ENCODE measurements around the gene CA12. TPM values are rescaled to one million over a fixed set of nuclear protein-coding genes. Genes with fewer than 3 reads are reported as not detected.

Gene CA12
- total RNA-seq, 1 donor from 2014 or later = 0.25 TPM

DNA sequence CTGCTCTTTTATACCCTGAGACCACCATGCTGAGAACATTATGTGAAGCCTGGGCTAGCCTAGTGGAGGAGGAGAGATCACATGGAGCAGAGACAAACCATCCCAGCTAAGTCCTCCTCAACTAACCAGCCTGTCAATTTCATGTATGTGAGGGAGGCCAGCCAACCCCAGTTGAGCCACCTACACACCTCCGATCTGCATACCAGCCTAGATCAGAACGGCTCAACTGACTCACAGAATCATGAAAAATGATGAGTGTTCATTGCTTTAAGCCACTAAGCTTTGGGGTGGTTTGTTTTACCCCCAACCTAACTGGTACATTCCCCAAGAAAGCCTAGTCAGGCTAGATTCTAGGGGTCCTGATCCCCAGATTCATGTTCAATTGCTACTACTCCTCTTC, 19.4 kb upstream of the CA12 start:
- Histone ChIP-seq H3K9me3 (replicated peaks) (no peaks in the 10 kb centered on the region), H3K27me3 (ENCODE audit: low read depth) (no peaks in the 10 kb centered on the region), H3K4me3 (no peak overlapping the region), H3K27ac (replicated peaks) (no peak overlapping the region), H3K36me3 (no peaks in the 10 kb centered on the region), H3K4me1 (no peaks in the 10 kb centered on the region)
- TF ChIP-seq, protein P1, sequence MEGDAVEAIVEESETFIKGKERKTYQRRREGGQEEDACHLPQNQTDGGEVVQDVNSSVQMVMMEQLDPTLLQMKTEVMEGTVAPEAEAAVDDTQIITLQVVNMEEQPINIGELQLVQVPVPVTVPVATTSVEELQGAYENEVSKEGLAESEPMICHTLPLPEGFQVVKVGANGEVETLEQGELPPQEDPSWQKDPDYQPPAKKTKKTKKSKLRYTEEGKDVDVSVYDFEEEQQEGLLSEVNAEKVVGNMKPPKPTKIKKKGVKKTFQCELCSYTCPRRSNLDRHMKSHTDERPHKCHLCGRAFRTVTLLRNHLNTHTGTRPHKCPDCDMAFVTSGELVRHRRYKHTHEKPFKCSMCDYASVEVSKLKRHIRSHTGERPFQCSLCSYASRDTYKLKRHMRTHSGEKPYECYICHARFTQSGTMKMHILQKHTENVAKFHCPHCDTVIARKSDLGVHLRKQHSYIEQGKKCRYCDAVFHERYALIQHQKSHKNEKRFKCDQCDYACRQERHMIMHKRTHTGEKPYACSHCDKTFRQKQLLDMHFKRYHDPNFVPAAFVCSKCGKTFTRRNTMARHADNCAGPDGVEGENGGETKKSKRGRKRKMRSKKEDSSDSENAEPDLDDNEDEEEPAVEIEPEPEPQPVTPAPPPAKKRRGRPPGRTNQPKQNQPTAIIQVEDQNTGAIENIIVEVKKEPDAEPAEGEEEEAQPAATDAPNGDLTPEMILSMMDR (IDR thresholded peaks at IDR 0.05; ENCODE audit: borderline replicate concordance) = no peak
- no peak for DNase-seq
- intact Hi-C loops (cut with micrococcal nuclease) = no loop called here

GRCh38 chr15:63398456-63398855, 16.8 kb upstream of the CA12 start:
- Histone ChIP-seq H3K4me1 (no peaks in the 10 kb centered on the region), H3K9me3 (replicated peaks) (no peaks in the 10 kb centered on the region), H3K27ac (replicated peaks) (no peak overlapping the region), H3K27me3 (ENCODE audit: low read depth) (peaks cover 6% of the 10 kb centered on the region), H3K36me3 (no peaks in the 10 kb centered on the region), H3K4me3 (no peak overlapping the region)
- TF ChIP-seq, protein P1 (IDR thresholded peaks at IDR 0.05; ENCODE audit: borderline replicate concordance) = no peak
- intact Hi-C loops (cut with micrococcal nuclease) = no loop called here
- DNase-seq = no peak

DNA sequence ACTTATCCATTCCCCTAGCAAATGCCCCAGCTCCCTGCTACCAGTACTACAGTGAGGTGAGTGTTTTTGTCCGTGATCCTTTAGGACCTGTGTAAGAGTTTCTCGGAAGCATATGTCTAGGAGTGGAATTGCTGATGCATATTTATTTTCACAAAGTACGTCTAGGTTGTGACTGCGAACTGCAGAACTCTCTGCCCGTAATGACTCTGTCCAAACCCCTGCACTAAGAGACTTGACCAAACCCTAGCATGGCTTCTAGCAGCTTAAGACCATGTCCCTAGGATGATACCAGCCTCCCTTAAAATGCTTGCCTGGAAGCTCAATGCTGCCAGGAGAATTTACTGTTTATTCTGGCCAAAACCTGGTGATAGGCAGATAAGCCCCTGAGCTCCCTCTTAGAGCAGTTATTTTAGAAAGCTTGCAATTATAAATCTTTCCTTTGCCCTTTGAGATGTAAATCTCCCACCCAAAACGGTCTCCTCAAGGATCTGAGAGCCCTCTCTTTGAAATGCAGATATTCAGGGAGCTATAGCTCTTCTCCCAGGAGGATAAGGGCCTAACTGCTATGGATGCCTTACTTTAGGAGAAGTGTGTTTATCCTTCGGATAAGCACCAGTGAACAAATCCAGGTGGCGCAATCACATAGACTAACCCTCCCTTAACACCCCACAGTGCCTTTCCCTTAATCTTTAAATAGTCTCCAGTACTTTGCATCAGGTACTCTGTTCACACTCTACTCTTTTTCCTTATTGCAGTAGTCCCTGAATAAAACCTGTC, 14.7 kb upstream of the CA12 start:
- DNase-seq = no peak
- Histone ChIP-seq H3K27me3 (ENCODE audit: low read depth) (peaks cover 6% of the 10 kb centered on the region), H3K4me1 (no peaks in the 10 kb centered on the region), H3K4me3 (no peak overlapping the region), H3K9me3 (replicated peaks) (no peaks in the 10 kb centered on the region), H3K36me3 (no peaks in the 10 kb centered on the region), H3K27ac (replicated peaks) (no peak overlapping the region)
- TF ChIP-seq, protein P1 (IDR thresholded peaks at IDR 0.05; ENCODE audit: borderline replicate concordance) = no peak
- intact Hi-C loops (cut with micrococcal nuclease) = no loop called here

- TF ChIP-seq, protein P1 (IDR thresholded peaks at IDR 0.05; ENCODE audit: borderline replicate concordance) = no peak
- DNase-seq = no peak
- no peaks in the 10 kb centered on the region for H3K9me3 ChIP-seq (replicated peaks)
- H3K36me3 ChIP-seq = no peaks in the 10 kb centered on the region
- H3K27me3 ChIP-seq (ENCODE audit: low read depth) = peaks cover 6% of the 10 kb centered on the region
- intact Hi-C loops (cut with micrococcal nuclease) = no loop called here
- no peak overlapping the region for H3K27ac ChIP-seq (replicated peaks)
- peaks cover 4% of the 10 kb centered on the region for H3K4me1 ChIP-seq
- H3K4me3 ChIP-seq = no peak overlapping the region
Measured at GRCh38 chr15:63395730-63396151, 14.1 kb upstream of the CA12 start.

DNA sequence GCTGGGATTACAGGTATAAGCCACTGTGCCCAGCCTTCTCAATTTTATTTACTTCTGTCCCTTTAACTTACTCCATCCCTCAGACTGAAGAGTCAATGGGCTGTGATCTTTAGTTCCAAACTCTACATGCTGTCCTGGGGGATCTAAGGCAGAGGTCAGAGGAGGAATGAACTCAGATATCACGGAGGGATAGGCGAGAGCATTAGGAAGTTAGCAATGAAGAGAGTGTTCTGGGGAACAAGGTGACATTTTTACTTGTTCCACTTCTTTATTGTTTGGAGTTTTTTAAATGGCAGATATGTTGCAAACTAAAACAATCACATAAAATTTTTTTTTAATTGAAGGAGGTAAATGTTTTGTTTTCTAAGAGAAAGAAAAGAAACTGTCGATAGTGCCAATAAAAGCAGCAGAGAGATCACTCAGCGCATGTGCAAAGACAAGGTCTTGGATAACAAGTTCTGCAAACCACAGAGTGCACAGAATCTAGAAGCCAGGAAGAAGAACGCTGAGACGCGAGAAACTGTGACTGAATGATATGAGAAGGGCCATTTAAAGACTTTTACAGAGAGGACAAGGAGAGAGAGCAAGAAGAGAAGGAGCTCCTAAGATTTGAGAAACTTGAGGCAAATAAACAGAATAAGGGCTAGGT, 10.8 kb upstream of the CA12 start:
- Histone ChIP-seq H3K27ac (replicated peaks) (no peak overlapping the region), H3K4me1 (peaks cover 22% of the 10 kb centered on the region), H3K27me3 (ENCODE audit: low read depth) (peaks cover 6% of the 10 kb centered on the region), H3K9me3 (replicated peaks) (no peaks in the 10 kb centered on the region), H3K4me3 (no peak overlapping the region), H3K36me3 (no peaks in the 10 kb centered on the region)
- intact Hi-C loops (cut with micrococcal nuclease) = no loop called here
- TF ChIP-seq, protein P1 (IDR thresholded peaks at IDR 0.05; ENCODE audit: borderline replicate concordance) = no peak
- no peak for DNase-seq

Measured in left ventricle myocardium inferior (tissue), 1 donor.